Measurements from ENCODE around the gene TNFRSF18.

TNFRSF18 gene

GRCh38 chr1:1228596-1229321 lies 22.4 kb upstream of the TNFRSF18 start:
- ATAC-seq (ENCODE audit: insufficient read depth, low read depth) (no peak), DNase-seq (no peak)
- no peak for TF ChIP-seq CTCF (IDR thresholded peaks at IDR 0.05; ENCODE audit: borderline replicate concordance, extremely low read depth, low read length, poor library complexity, severe bottlenecking)
- TF ChIP-seq EZH2 (IDR thresholded peaks at IDR 0.05; ENCODE audit: borderline replicate concordance, low read depth, low read length, severe bottlenecking), result no peak
- Histone ChIP-seq H4K20me1 (ENCODE audit: insufficient read depth, low read length) (peaks cover 62% of the 10 kb centered on the region), H2AFZ (ENCODE audit: low read depth, low read length) (no peak overlapping the region), H3K9ac (ENCODE audit: low read depth, low read length) (no peak overlapping the region), H3K9me3 (ENCODE audit: insufficient read depth, low read length, severe bottlenecking) (no peaks in the 10 kb centered on the region), H3K4me2 (ENCODE audit: insufficient read depth, low read length) (peak overlapping the region; percentile 91; the same call in 1 of the 2 replicates), H3K4me1 (ENCODE audit: insufficient read depth, low read length) (peaks cover 30% of the 10 kb centered on the region), H3K27ac (ENCODE audit: low read length) (no peak overlapping the region), H3K4me3 (ENCODE audit: low read depth in 1 of 2, low read length in 2 of 2) (no peak overlapping the region), H3K36me3 (ENCODE audit: insufficient read depth, low read length) (peaks cover 75% of the 10 kb centered on the region), H3K79me2 (ENCODE audit: insufficient read depth, low read length) (peaks cover 85% of the 10 kb centered on the region), H3K27me3 (ENCODE audit: insufficient read depth, low read length, poor library complexity) (no peaks in the 10 kb centered on the region)

DNA sequence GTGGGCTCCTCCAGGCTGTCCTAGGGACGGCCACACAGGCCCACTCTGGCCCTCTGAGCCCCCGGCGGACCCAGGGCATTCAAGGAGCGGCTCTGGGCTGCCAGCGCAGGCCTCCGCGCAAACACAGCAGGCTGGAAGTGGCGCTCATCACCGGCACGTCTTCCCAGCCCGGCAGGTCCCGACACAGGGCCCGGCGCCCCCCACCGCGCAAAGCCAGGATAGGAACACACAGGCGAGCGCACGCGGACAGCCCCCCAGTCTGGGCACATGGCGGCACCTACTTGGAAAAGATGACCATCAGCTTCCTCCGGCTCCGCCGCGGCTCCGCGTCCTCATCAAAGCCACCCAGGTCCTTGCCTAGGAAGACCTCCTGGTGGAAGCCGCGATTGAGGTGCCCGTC lies 21.8 kb upstream of the TNFRSF18 start:
- peaks cover 80% of the 10 kb centered on the region for H3K79me2 ChIP-seq (ENCODE audit: insufficient read depth, low read length)
- peaks cover 25% of the 10 kb centered on the region for H3K4me1 ChIP-seq (ENCODE audit: insufficient read depth, low read length)
- no peak for TF ChIP-seq CTCF (IDR thresholded peaks at IDR 0.05; ENCODE audit: borderline replicate concordance, extremely low read depth, low read length, poor library complexity, severe bottlenecking)
- TF ChIP-seq EZH2 (IDR thresholded peaks at IDR 0.05; ENCODE audit: borderline replicate concordance, low read depth, low read length, severe bottlenecking), result no peak
- DNase-seq, result no peak
- no peak overlapping the region for H2AFZ ChIP-seq (ENCODE audit: low read depth, low read length)
- H3K27me3 ChIP-seq (ENCODE audit: insufficient read depth, low read length, poor library complexity), result no peaks in the 10 kb centered on the region
- H3K4me2 ChIP-seq (ENCODE audit: insufficient read depth, low read length), result no peak overlapping the region
- no peaks in the 10 kb centered on the region for H3K9me3 ChIP-seq (ENCODE audit: insufficient read depth, low read length, severe bottlenecking)
- no peak overlapping the region for H3K9ac ChIP-seq (ENCODE audit: low read depth, low read length)
- H4K20me1 ChIP-seq (ENCODE audit: insufficient read depth, low read length), result peaks cover 58% of the 10 kb centered on the region
- peaks cover 74% of the 10 kb centered on the region for H3K36me3 ChIP-seq (ENCODE audit: insufficient read depth, low read length)
- no peak overlapping the region for H3K4me3 ChIP-seq (ENCODE audit: low read depth in 1 of 2, low read length in 2 of 2)
- H3K27ac ChIP-seq (ENCODE audit: low read length), result no peak overlapping the region
- no peak for ATAC-seq (ENCODE audit: insufficient read depth, low read depth)

DNA sequence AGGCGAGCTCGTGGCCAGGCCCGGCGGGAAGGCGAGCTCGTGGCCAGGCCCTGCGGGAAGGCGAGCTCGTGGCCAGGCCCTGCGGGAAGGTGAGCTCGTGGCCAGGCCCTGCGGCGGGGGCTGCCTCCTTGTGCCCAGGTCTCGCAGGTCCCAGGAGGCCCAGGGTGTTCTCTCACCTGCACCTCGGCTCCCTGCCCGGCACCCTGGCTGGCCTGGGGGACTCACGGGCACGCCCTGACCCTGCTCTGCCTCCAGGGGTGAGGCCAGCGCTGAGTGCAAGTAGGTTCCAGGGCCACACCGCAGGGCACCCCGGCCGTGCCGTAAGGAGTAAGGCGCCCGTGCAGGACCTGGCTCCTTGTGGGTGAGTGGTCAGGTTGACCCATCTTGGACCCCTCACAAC lies 21.0 kb upstream of the TNFRSF18 start:
- no peak overlapping the region for H3K4me3 ChIP-seq (ENCODE audit: low read depth in 1 of 2, low read length in 2 of 2)

More for the DNA sequence above, 21.0 kb upstream of the TNFRSF18 start:
- no peak for ATAC-seq (ENCODE audit: insufficient read depth, low read depth)
- Histone ChIP-seq H4K20me1 (ENCODE audit: insufficient read depth, low read length) (peaks cover 64% of the 10 kb centered on the region), H3K79me2 (ENCODE audit: insufficient read depth, low read length) (peaks cover 77% of the 10 kb centered on the region), H3K4me2 (ENCODE audit: insufficient read depth, low read length) (no peak overlapping the region), H3K36me3 (ENCODE audit: insufficient read depth, low read length) (peaks cover 79% of the 10 kb centered on the region), H3K9me3 (ENCODE audit: insufficient read depth, low read length, severe bottlenecking) (no peaks in the 10 kb centered on the region), H2AFZ (ENCODE audit: low read depth, low read length) (no peak overlapping the region), H3K27me3 (ENCODE audit: insufficient read depth, low read length, poor library complexity) (no peaks in the 10 kb centered on the region), H3K27ac (ENCODE audit: low read length) (no peak overlapping the region), H3K4me1 (ENCODE audit: insufficient read depth, low read length) (peaks cover 17% of the 10 kb centered on the region), H3K9ac (ENCODE audit: low read depth, low read length) (no peak overlapping the region)
- no peak for DNase-seq
- TF ChIP-seq CTCF (IDR thresholded peaks at IDR 0.05; ENCODE audit: borderline replicate concordance, extremely low read depth, low read length, poor library complexity, severe bottlenecking) (no peak), EZH2 (IDR thresholded peaks at IDR 0.05; ENCODE audit: borderline replicate concordance, low read depth, low read length, severe bottlenecking) (no peak)
